ENCODE data around the gene PHGDH. TPM values are rescaled to one million over a fixed set of nuclear protein-coding genes. Genes with fewer than 3 reads are reported as not detected.

Gene PHGDH
- total and polyA plus RNA-seq, 2 donors (not counting 3 experiments of a cell fraction or from before 2014, with no cell fraction given), result 37.9 to 120 TPM

DNA sequence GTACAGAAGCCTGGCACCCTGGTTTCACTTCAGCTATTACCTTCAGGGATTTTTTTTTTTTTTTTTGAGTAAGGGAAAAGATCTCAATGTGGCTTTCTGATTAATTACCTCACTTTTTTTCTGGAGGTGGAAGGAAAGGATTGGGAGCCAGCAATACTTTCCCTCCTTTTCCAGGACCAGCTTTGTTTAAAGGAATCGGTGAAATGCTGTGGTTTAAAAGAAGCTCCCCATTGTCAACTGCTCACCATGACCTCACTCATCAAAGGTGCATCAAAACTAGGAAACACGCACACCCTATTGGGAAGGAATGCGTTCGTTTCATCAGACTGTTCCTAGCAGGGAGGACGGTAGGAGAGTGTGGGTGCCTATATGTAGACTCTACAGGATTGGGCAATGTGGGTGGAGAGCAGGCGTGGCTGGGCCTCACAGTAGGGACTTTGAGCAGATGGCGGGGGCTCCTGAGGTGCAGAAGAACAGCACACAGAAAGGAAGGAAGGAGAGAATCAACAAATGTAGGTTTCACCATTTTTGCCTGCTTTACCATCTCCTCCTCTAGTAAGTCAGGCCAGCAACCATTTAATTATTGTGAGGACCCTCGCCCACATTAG is 13.0 kb downstream of the PHGDH start:
- intact Hi-C loops (cut with micrococcal nuclease), result no loop called here
- CTCF ChIA-PET, result interaction anchor here (0.8 to 1.0 kb wide), 3 partner anchors 12 to 49 kb away, joined by 3 read pairs; no protein-coding TSS in a partner anchor
- Histone ChIP-seq H3K79me2 (ENCODE audit: control insufficient read depth, insufficient read depth, low read length) (no peaks in the 10 kb centered on the region), H3K4me3 (replicated peaks in 1 of 3; ENCODE audit: insufficient read depth in 1 of 3, low read depth in 1 of 3, low read length in 3 of 3) (no peak overlapping the region), H3K36me3 (ENCODE audit: control insufficient read depth in 2 of 2, extremely low read depth in 1 of 2, insufficient read depth in 2 of 2, low read length in 2 of 2) (peaks cover 0 to 3% of the 10 kb centered on the region in 2 experiments), H3K4me1 (ENCODE audit: control insufficient read depth, extremely low read depth, insufficient read depth, low read length) (peaks cover 14% of the 10 kb centered on the region), H3K27me3 (ENCODE audit: control insufficient read depth in 2 of 2, insufficient read depth in 2 of 2, low read length in 2 of 2) (no peaks in the 10 kb centered on the region), H3K9me1 (replicated peaks; ENCODE audit: control insufficient read depth, extremely low read depth, insufficient read depth, low read length) (no peaks in the 10 kb centered on the region), H3K4me2 (ENCODE audit: insufficient read depth, low read length) (no peak overlapping the region), H4K20me1 (replicated peaks; ENCODE audit: control insufficient read depth, extremely low read depth, insufficient read depth, low read length) (no peaks in the 10 kb centered on the region), H3K27ac (ENCODE audit: insufficient read depth, low read depth, low read length) (no peak overlapping the region), H3K9me3 (replicated peaks; ENCODE audit: control insufficient read depth, insufficient read depth, low read length) (no peaks in the 10 kb centered on the region), H3K9ac (replicated peaks; ENCODE audit: extremely low read depth, insufficient read depth, low read length) (no peak overlapping the region), H2AFZ (ENCODE audit: low read depth, low read length) (no peak overlapping the region)
- FAIRE-seq (no peak), DNase-seq (ENCODE audit: low read depth, low spot score) (no peak)
- dilution Hi-C loops (cut with MboI; ENCODE audit: extremely low pct_ligation_motif_present, low sequenced_read_pairs), result no loop called here
- TF ChIP-seq MYC (IDR thresholded peaks at IDR 0.05; ENCODE audit: low read depth, low read length) (no peak), JUN (IDR thresholded peaks at IDR 0.05; ENCODE audit: borderline replicate concordance, insufficient read depth, insufficient read length, low read depth) (no peak), FOS (IDR thresholded peaks at IDR 0.05; ENCODE audit: borderline replicate concordance, insufficient read depth, low read length) (no peak), GATA2 (IDR thresholded peaks at IDR 0.05; ENCODE audit: insufficient read depth, insufficient read length, low read depth, low read length) (no peak), MAX (IDR thresholded peaks at IDR 0.05; ENCODE audit: insufficient read depth, insufficient read length) (no peak), POLR2AphosphoS5 (IDR thresholded peaks at IDR 0.05; ENCODE audit: insufficient read depth, low read depth, low read length) (no peak), POLR2A (IDR thresholded peaks at IDR 0.05; ENCODE audit: low read depth, low read length) (no peak)
- TF ChIP-seq, protein P1, sequence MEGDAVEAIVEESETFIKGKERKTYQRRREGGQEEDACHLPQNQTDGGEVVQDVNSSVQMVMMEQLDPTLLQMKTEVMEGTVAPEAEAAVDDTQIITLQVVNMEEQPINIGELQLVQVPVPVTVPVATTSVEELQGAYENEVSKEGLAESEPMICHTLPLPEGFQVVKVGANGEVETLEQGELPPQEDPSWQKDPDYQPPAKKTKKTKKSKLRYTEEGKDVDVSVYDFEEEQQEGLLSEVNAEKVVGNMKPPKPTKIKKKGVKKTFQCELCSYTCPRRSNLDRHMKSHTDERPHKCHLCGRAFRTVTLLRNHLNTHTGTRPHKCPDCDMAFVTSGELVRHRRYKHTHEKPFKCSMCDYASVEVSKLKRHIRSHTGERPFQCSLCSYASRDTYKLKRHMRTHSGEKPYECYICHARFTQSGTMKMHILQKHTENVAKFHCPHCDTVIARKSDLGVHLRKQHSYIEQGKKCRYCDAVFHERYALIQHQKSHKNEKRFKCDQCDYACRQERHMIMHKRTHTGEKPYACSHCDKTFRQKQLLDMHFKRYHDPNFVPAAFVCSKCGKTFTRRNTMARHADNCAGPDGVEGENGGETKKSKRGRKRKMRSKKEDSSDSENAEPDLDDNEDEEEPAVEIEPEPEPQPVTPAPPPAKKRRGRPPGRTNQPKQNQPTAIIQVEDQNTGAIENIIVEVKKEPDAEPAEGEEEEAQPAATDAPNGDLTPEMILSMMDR (IDR thresholded peaks at IDR 0.05; ENCODE audit: extremely low read depth in 1 of 2, insufficient read depth in 1 of 2, low read depth in 1 of 2, low read length in 2 of 2), result no peak
- no TSS peak for BruUV-seq (replicated peaks)
- POLR2A ChIA-PET, result interaction anchor here (1.0 kb wide), 1 partner anchor 11 kb away, joined by 3 read pairs; no protein-coding TSS in a partner anchor
